EL (cell line): ENCODE data around the gene SF3A2.
"Not testable (repeated sequence)": the region's sequence is repeated elsewhere in the genome, so short reads cannot be mapped to it uniquely, and the experiment has no call there.

Source experiments
- DNase-seq: peaks from one replicate; pipeline ENCODE4 v3.0.0-alpha.2; 2016

SF3A2 gene

GRCh38 chr19:2277138-2277537 lies 40.5 kb downstream of the SF3A2 start:
- DNase-seq = no peak

- no peak for DNase-seq
These were observed 42.0 kb downstream of the SF3A2 start for GRCh38 chr19:2278459-2279158.

- DNase-seq = no peak
These were observed 44.1 kb downstream of the SF3A2 start for GRCh38 chr19:2280633-2281264.

DNA sequence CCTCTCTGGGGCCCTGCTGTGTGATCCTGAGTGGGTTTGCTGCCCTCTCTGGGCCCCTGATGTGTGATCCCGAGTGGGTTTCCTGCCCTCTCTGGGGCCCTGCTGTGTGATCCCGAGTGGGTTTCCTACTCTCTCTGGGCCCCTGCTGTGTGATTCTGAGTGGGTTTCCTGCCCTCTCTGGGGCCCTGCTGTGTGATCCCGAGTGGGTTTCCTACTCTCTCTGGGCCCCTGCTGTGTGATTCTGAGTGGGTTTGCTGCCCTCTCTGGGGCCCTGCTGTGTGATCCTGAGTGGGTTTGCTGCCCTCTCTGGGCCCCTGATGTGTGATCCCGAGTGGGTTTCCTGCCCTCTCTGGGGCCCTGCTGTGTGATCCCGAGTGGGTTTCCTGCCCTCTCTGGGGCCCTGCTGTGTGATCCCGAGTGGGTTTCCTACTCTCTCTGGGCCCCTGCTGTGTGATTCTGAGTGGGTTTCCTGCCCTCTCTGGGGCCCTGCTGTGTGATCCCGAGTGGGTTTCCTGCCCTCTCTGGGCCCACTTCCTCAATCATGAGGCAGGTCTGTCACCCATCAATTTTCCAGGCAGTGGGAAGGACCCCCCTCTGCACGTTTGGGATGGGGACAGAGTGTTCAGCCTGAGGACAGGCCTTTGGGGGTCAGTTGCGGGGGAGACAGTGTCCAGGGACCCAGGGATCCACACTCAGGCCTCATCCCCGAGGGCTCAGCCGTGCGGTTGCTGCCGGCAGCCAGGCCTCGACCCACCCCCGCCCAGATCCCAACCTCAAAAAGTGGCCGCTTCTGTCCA lies 44.8 kb downstream of the SF3A2 start:
- not testable (repeated sequence) for DNase-seq

DNA sequence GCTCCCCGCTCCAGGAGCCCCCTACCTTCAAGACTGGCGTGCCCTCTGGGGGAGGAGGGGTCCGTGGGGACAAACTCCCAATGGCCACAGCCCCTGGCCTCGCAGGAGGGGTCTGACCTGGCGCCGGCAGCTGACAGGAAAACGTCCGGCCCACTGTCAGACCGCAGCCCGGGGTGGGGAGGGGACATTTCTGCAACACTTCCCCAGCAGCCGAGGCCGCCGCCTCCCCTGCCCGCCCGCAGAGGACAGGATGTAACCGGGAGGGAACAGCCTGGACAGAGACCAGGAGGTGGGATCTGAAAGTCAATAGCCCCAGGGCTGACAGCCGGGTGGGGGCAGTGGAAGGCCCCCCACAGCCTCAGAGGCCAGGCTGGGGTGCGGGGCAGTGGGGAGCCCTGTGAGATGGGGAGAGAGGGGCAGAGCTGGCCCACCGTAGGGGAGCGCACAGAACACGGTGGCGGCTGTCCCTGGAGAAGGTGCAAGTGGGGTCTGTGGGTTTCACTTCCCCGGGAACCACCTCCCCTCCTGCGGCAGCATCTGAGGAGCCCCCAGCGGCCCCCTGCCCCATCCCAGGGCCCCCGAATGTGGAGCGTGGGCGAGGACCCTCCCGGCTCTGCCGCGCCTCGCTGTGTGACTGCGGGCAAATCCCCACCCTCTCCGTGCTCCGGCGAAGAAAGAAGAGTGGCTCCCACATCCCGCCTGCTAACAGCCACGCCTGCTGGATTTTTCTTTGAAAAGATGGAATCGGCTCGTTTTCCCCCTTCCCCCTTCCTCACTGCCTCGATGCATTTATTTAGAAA lies 45.6 kb downstream of the SF3A2 start, which contains the start of gene PEAK3:
Gene PEAK3 (minus strand): TSS at position 114 of the 800 bp plus-strand sequence. CDS start 1,244 bp downstream, outside the sequence.
- DNase-seq = peak; percentile 62

GRCh38 chr19:2282862-2283237 lies 46.2 kb downstream of the SF3A2 start:
- no peak for DNase-seq

DNA sequence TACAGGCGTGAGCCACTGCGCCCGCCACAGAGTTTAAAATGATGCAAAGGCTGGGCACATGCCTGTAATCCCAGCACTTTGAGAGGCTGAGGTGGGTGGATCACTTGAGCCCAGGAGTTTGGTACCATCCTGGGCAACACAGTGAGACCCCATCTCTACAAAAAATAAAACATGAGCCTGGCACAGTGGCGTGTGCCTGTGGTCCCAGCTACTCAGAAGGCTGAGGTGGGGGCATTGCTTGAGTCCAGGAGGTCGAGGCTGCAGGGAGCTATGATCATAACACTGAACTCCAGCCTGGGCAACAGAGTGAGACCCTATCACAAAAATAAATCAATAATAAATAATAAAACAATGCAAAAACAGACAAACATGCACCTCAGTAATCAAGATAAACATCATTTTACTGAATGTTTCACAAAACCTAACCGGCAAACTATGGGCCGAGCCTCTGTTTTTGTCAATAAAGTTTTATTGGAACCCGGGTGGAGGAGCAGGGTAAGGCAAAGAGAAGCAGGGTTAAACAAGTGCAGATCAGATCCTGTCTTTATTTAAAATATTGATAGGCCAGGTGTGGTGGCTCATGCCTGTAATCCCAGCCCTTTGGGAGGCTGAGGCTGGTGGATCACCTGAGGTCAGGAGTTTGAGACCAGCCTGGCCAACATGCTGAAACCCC lies 47.3 kb downstream of the SF3A2 start:
- DNase-seq = no peak

- DNase-seq = no peak
These were observed 49.9 kb downstream of the SF3A2 start for GRCh38 chr19:2286402-2287140.

- no peak for DNase-seq
These were observed 51.1 kb downstream of the SF3A2 start for GRCh38 chr19:2287585-2288337.

GRCh38 chr19:2288338-2288817 lies 51.8 kb downstream of the SF3A2 start:
- DNase-seq = no peak

DNA sequence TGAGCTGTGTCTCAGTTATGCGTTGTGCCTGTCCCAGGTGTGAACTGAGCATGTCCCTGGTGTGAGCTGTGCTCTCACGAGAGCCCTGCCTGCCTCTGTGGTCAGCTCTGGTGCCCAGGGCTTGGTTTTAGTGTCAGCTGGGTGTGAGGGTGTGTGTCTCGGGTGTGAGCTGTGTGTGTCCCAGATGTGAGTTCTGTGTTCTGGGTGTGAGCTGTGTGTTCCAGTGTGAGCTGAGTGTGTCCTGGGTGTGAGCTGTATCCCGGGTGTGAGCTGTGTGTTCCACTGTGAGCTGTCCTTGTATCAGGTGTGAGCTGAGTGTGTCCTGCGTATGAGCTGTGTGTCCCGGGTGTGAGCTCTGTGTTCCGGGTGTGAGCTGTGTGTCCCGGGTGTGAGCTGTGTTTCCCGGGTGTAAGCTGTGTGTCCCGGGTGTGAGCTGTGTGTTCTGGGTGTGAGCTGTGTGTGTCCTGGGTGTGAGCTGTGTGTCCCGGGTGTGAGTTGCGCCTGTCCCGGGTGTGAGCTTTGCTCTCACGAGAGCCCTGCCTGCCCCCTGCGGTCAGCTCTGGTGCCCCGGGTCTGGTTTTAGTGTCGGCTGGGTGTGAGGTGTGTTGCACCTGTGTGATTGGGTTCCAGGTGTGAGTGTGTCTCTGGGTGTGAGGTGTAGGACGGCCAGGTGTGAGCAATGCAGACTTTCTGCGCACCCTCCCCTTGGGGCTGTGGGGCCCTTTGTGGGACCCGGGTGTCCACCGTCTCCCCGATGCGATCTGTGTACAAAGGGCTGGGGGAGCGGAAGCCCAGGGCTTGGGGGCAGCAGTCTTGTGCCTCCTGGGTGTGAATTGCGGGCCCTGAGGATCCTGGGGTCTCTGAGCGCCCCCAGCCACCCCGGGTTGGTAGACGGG lies 52.4 kb downstream of the SF3A2 start:
- no peak for DNase-seq

GRCh38 chr19:2289714-2290435 lies 53.3 kb downstream of the SF3A2 start:
- DNase-seq = no peak

DNA sequence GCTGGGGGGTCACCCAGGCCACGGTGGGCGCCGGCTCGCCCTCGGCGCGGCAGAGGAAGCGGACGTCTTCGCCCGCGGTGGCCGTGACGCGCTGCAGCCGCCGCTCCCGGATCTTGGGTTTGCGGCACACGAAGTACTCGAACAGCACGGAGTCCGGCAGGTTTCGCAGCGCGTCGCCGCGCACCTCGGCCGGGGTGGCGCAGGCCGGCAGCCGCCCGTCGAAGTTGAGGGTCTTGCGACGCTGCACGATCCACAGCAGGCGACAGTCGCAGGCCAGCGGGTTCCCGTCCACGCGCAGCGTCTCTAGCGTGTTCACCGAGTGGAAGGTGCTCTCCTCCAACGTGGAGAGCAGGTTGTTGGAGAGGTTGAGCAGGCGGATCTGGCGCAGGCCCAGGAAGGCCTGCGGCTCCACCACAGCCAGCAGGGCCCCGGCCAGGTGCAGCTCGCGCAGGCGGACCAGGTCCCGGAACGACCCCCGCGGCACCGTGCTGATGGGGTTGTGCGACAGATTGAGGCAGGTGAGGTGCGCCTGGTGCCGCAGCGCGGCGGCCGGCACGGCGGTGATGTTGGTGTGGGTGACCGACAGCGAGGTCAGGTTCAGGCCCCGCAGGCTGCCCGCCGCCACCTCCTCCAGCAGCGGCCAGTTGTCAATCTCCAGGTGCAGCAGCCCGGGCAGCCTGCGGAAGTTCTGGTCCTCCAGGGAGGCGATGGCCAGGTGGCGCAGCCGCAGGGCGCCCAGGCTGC lies 54.0 kb downstream of the SF3A2 start:
- DNase-seq = no peak

- no peak for DNase-seq
These were observed 54.6 kb downstream of the SF3A2 start for GRCh38 chr19:2291185-2291751.

GRCh38 chr19:2294687-2295335 lies 58.2 kb downstream of the SF3A2 start:
- DNase-seq = peak; percentile 69

DNA sequence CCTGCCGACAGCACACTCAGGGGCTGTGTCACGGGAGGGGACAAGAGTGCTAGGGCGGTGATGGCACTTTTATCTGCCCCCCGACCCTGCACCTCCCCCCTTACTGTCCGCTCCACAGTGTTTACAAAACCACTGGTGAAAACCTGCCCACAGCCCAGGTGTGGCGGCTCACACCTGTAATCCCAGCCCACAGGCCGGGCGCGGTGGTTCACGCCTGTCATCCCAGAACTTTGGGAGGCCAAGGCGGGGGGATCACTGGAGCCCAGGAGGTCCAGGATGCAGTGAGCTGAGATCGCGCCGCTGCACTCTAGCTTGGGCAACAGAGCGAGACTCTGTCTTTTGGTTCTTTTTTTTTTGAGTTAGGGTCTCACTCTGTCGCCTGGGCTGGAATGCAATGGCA lies 59.5 kb downstream of the SF3A2 start:
- no peak for DNase-seq
